ENCODE measurements around the gene CTNND2. TPM values are rescaled to one million over a fixed set of nuclear protein-coding genes. Genes with fewer than 3 reads are reported as not detected.

Gene CTNND2
- total RNA-seq, 4 donors from 2014 or later, result 0.22 to 2.8 (median 0.39) TPM

- DNase-seq, result no peak
- Histone ChIP-seq H3K4me3 (replicated peaks in 1 of 3) (no peak overlapping the region), H3K27me3 (no peaks in the 10 kb centered on the region), H3K27ac (no peak overlapping the region), H3K9me3 (no peaks in the 10 kb centered on the region), H3K36me3 (no peaks in the 10 kb centered on the region), H3K4me1 (no peaks in the 10 kb centered on the region)
- intact Hi-C loops (cut with DNase I), result no loop called here
- WGBS, 2 donors, result 92% methylated on average over 21 of the region's 21 CpGs
- no peak for TF ChIP-seq CTCF (IDR thresholded peaks at IDR 0.05)
- TF ChIP-seq POLR2A (IDR thresholded peaks at IDR 0.05), result no peak
Observed at GRCh38 chr5:11082404-11082945, 821.8 kb downstream of the CTNND2 start.

GRCh38 chr5:11076945-11077613 is 827.2 kb downstream of the CTNND2 start:
- DNase-seq, result no peak
- H3K4me1 ChIP-seq, result no peaks in the 10 kb centered on the region
- H3K27me3 ChIP-seq, result no peaks in the 10 kb centered on the region
- intact Hi-C loops (cut with DNase I), result no loop called here
- no peak for TF ChIP-seq CTCF (IDR thresholded peaks at IDR 0.05)
- TF ChIP-seq POLR2A (IDR thresholded peaks at IDR 0.05), result no peak
- 76 to 79% methylated on average over 4 of the region's 4 CpGs for WGBS, 2 donors
- no peaks in the 10 kb centered on the region for H3K36me3 ChIP-seq
- no peaks in the 10 kb centered on the region for H3K9me3 ChIP-seq
- no peak overlapping the region for H3K4me3 ChIP-seq (replicated peaks in 1 of 3)
- no peak overlapping the region for H3K27ac ChIP-seq

- H3K9me3 ChIP-seq, result no peaks in the 10 kb centered on the region
- no peak for DNase-seq
- no peak for TF ChIP-seq CTCF (IDR thresholded peaks at IDR 0.05)
- TF ChIP-seq POLR2A (IDR thresholded peaks at IDR 0.05), result no peak
- H3K27ac ChIP-seq, result no peak overlapping the region
- 78 to 80% methylated on average over 12 of the region's 12 CpGs for WGBS, 2 donors
- H3K4me1 ChIP-seq, result no peaks in the 10 kb centered on the region
- H3K36me3 ChIP-seq, result no peaks in the 10 kb centered on the region
- no peak overlapping the region for H3K4me3 ChIP-seq (replicated peaks in 1 of 3)
- H3K27me3 ChIP-seq, result no peaks in the 10 kb centered on the region
- intact Hi-C loops (cut with DNase I), result no loop called here
Observed at GRCh38 chr5:11075035-11075805, 829.0 kb downstream of the CTNND2 start.

- Histone ChIP-seq H3K4me3 (replicated peaks in 1 of 3) (no peak overlapping the region), H3K27me3 (no peaks in the 10 kb centered on the region), H3K36me3 (no peaks in the 10 kb centered on the region), H3K27ac (no peak overlapping the region), H3K4me1 (no peaks in the 10 kb centered on the region), H3K9me3 (no peaks in the 10 kb centered on the region)
- WGBS, 2 donors, result 80 to 87% methylated on average over 5 of the region's 5 CpGs
- intact Hi-C loops (cut with DNase I), result no loop called here
- TF ChIP-seq CTCF (IDR thresholded peaks at IDR 0.05) (no peak), POLR2A (IDR thresholded peaks at IDR 0.05) (no peak)
- DNase-seq, result no peak
Observed at GRCh38 chr5:11072568-11072967, 831.7 kb downstream of the CTNND2 start.

GRCh38 chr5:11072076-11072475 is 832.2 kb downstream of the CTNND2 start:
- no peaks in the 10 kb centered on the region for H3K27me3 ChIP-seq
- no peak for DNase-seq
- WGBS, 2 donors, result 73 to 82% methylated on average over 1 of the region's 1 CpG
- H3K4me3 ChIP-seq (replicated peaks in 1 of 3), result no peak overlapping the region
- no peak overlapping the region for H3K27ac ChIP-seq
- no peaks in the 10 kb centered on the region for H3K36me3 ChIP-seq
- H3K4me1 ChIP-seq, result no peaks in the 10 kb centered on the region
- intact Hi-C loops (cut with DNase I), result no loop called here
- no peaks in the 10 kb centered on the region for H3K9me3 ChIP-seq
- TF ChIP-seq CTCF (IDR thresholded peaks at IDR 0.05), result no peak
- no peak for TF ChIP-seq POLR2A (IDR thresholded peaks at IDR 0.05)

All from thyroid gland (tissue), 4 donors.